Nephron (organoid): ENCODE data around the gene BRK1.
"Not testable (repeated sequence)": the region's sequence is repeated elsewhere in the genome, so short reads cannot be mapped to it uniquely, and the experiment has no call there.

Experiments
- H3K27ac Mint-ChIP-seq, 3 experiments: 2 replicates each; pipeline ENCODE4 v1.8.0; 2020; ENCODE audit warnings: mixed read lengths in 3 of 3, mild to moderate bottlenecking in 2 of 3, moderate library complexity in 1 of 3
- H3K27me3 Mint-ChIP-seq: 2 replicates; pipeline ENCODE4 v1.8.0; 2021; ENCODE audit warnings: low read depth, mild to moderate bottlenecking, moderate library complexity, mixed read lengths
- H3K36me3 Mint-ChIP-seq: 2 replicates; pipeline ENCODE4 v1.8.0; 2020; ENCODE audit warnings: low read depth, mixed read lengths
- H3K4me1 Mint-ChIP-seq: 2 replicates; pipeline ENCODE4 v1.8.0; 2020; ENCODE audit warnings: mixed read lengths
- H3K4me3 Mint-ChIP-seq, 3 experiments: 2 replicates each; pipeline ENCODE4 v1.8.0; 2020; ENCODE audit warnings: mild to moderate bottlenecking in 3 of 3, mixed read lengths in 3 of 3, moderate library complexity in 2 of 3
- H3K9me3 Mint-ChIP-seq: 2 replicates; pipeline ENCODE4 v1.8.0; 2020; ENCODE audit warnings: mixed read lengths
- TF ChIP-seq, protein P1 (sequence below), 3 experiments: fragments of 200-600 bp; sonication (generic); IDR thresholded peaks; one replicate each; pipeline ENCODE4 v1.5.0; 2021; ENCODE audit warnings: antibody characterized with exemption in 3 of 3; ENCODE audit not compliant: unreplicated experiment in 3 of 3

The BRK1 gene

DNA sequence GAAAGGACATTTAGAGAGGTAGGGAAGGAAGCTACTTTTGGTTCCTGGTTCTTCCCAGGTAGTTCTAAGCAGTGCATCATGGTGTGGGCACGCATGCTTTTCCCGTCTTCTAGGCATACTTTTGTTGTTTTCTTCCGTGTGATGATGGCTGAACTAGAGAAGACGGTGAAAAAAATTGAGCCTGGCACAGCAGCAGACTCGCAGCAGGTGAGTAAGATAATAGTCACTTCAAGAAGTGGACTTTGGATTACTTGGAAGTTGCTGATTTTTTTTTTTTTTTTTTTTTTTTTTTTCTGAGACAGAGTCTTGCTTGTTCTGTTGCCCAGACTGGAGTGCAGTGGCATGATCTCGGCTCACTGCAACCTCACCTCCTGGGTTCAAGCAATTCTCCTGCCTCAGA is 25.3 kb upstream of the BRK1 start:
- Mint-ChIP-seq H3K36me3 (peaks cover 24% of the 10 kb centered on the region), H3K9me3 (no peaks in the 10 kb centered on the region), H3K27me3 (no peaks in the 10 kb centered on the region), H3K4me3 (no peak overlapping the region), H3K4me1 (no peaks in the 10 kb centered on the region), H3K27ac (no peak overlapping the region)
- TF ChIP-seq, protein P1, sequence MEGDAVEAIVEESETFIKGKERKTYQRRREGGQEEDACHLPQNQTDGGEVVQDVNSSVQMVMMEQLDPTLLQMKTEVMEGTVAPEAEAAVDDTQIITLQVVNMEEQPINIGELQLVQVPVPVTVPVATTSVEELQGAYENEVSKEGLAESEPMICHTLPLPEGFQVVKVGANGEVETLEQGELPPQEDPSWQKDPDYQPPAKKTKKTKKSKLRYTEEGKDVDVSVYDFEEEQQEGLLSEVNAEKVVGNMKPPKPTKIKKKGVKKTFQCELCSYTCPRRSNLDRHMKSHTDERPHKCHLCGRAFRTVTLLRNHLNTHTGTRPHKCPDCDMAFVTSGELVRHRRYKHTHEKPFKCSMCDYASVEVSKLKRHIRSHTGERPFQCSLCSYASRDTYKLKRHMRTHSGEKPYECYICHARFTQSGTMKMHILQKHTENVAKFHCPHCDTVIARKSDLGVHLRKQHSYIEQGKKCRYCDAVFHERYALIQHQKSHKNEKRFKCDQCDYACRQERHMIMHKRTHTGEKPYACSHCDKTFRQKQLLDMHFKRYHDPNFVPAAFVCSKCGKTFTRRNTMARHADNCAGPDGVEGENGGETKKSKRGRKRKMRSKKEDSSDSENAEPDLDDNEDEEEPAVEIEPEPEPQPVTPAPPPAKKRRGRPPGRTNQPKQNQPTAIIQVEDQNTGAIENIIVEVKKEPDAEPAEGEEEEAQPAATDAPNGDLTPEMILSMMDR (IDR thresholded peaks at IDR 0.05; ENCODE audit: unreplicated experiment in 3 of 3): no peak

DNA sequence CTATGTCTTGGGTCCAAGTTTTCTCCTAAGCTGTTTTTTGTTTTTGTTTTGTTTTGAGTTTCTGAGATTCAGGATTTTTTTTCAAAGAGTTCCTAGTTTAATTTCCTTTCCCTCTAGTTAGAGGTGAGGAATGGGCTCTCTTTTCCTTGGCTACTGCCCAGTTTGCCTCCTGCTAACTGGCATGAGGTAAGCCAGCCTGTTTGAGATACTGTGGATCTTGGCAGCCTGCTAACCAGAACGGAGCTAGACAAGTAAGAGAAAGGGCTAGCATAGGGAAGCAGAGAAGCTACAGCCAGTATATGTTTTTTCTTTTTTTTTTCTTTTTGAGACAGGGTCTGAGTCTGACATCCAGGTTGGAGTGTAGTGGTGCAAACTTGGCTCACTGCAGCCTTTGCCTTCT is 24.7 kb upstream of the BRK1 start:
- peaks cover 24% of the 10 kb centered on the region for H3K36me3 Mint-ChIP-seq
- not testable (repeated sequence) for H3K4me3 Mint-ChIP-seq, H3K27me3 Mint-ChIP-seq, H3K9me3 Mint-ChIP-seq, H3K4me1 Mint-ChIP-seq, H3K27ac Mint-ChIP-seq

GRCh38 chr3:10091387-10091786 is 24.1 kb upstream of the BRK1 start:
- H3K4me3 Mint-ChIP-seq, H3K4me1 Mint-ChIP-seq, H3K9me3 Mint-ChIP-seq, H3K27me3 Mint-ChIP-seq, H3K27ac Mint-ChIP-seq: not testable (repeated sequence)
- peaks cover 24% of the 10 kb centered on the region for H3K36me3 Mint-ChIP-seq

DNA sequence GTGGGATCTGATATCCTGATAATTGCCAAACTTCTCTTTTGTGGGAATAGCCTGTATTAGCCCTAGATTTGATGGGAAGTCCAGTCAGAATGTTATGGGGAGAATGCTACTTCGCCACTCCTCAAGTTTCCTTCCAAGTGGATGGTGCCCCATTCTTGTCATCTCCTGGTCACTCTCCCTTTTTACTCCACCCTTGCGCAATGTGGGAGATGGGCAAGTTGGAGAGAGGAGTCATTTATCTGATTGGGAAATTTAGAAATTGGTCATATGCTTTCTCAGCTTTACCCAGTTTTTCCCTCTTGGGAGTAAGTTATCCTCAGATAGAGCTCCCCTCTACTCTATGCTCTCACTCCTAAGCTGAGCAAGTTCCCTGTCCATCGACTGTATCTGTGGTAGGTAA is 21.8 kb upstream of the BRK1 start:
- H3K27ac Mint-ChIP-seq: no peak overlapping the region
- TF ChIP-seq, protein P1 (IDR thresholded peaks at IDR 0.05; ENCODE audit: unreplicated experiment in 3 of 3): no peak
- no peak overlapping the region for H3K4me3 Mint-ChIP-seq

GRCh38 chr3:10099041-10099440 is 16.4 kb upstream of the BRK1 start:
- H3K27ac Mint-ChIP-seq: no peak overlapping the region
- H3K9me3 Mint-ChIP-seq: no peaks in the 10 kb centered on the region
- H3K4me3 Mint-ChIP-seq: no peak overlapping the region
- TF ChIP-seq, protein P1 (IDR thresholded peaks at IDR 0.05; ENCODE audit: unreplicated experiment in 3 of 3): no peak
- H3K36me3 Mint-ChIP-seq: peaks cover 9% of the 10 kb centered on the region
- no peaks in the 10 kb centered on the region for H3K4me1 Mint-ChIP-seq
- no peaks in the 10 kb centered on the region for H3K27me3 Mint-ChIP-seq

More for the DNA sequence above, 21.8 kb upstream of the BRK1 start:
- Mint-ChIP-seq H3K27me3 (no peaks in the 10 kb centered on the region), H3K4me1 (no peaks in the 10 kb centered on the region), H3K9me3 (no peaks in the 10 kb centered on the region), H3K36me3 (peaks cover 20% of the 10 kb centered on the region)

GRCh38 chr3:10106919-10107318 is 8.6 kb upstream of the BRK1 start:
- H3K36me3 Mint-ChIP-seq: peaks cover under 1% of the 10 kb centered on the region
- TF ChIP-seq, protein P1 (IDR thresholded peaks at IDR 0.05; ENCODE audit: unreplicated experiment in 3 of 3): no peak
- H3K4me3 Mint-ChIP-seq: no peak overlapping the region
- H3K27me3 Mint-ChIP-seq: no peaks in the 10 kb centered on the region
- no peaks in the 10 kb centered on the region for H3K9me3 Mint-ChIP-seq
- H3K27ac Mint-ChIP-seq: no peak overlapping the region
- no peaks in the 10 kb centered on the region for H3K4me1 Mint-ChIP-seq

- no peak within 1 kb of the TSS for H3K27ac Mint-ChIP-seq
Measured at GRCh38 chr3:10108091-10108490, 7.4 kb upstream of the BRK1 start, which contains the start of gene FANCD2OS. TSS of gene FANCD2OS (minus strand) at chr3:10108255. CDS start at chr3:10104774, 3,481 bp downstream.

More at GRCh38 chr3:10108091-10108490, 7.4 kb upstream of the BRK1 start, which contains the start of gene FANCD2OS:
- Mint-ChIP-seq H3K9me3 (no peaks in the 10 kb centered on the region), H3K4me3 (no peak within 1 kb of the TSS), H3K4me1 (no peaks in the 10 kb centered on the region), H3K36me3 (no peaks in the 10 kb centered on the region), H3K27me3 (no peaks in the 10 kb centered on the region)
- TF ChIP-seq, protein P1 (IDR thresholded peaks at IDR 0.05; ENCODE audit: unreplicated experiment in 3 of 3): no peak
